K562 (cell line): Measurements from ENCODE around the gene PHF1. TPM values are rescaled to one million over a fixed set of nuclear protein-coding genes. Genes with fewer than 3 reads are reported as not detected.

Experiments
- CHD4 ChIP-seq: fragments of 200-600 bp; sonication (generic); IDR thresholded peaks from 3 replicates; pipeline ENCODE4 v1.6.1; 2012; ENCODE audit warnings: low read depth, mild to moderate bottlenecking, mixed read lengths, low read length, inconsistent platforms; ENCODE audit not compliant: insufficient read depth, insufficient replicate concordance, poor library complexity, severe bottlenecking
- ERF ChIP-seq: fragments of 450-650 bp; formaldehyde crosslinking; IDR thresholded peaks from 2 replicates; pipeline ENCODE4 v1.4.0; 2020; ENCODE audit warnings: mild to moderate bottlenecking, mixed read lengths
- ETS2 ChIP-seq: IDR thresholded peaks from 2 replicates; pipeline ENCODE4 v1.6.1; 2016; ENCODE audit warnings: borderline replicate concordance, missing genetic modification characterization, mild to moderate bottlenecking, moderate library complexity, missing compliant biosample characterization; ENCODE audit not compliant: poor library complexity, severe bottlenecking
- FIP1L1 ChIP-seq: fragments of 200-400 bp; formaldehyde crosslinking; IDR thresholded peaks from 2 replicates; pipeline ENCODE4 v1.6.1; 2018; ENCODE audit warnings: mild to moderate bottlenecking, low read depth, low read length; ENCODE audit not compliant: poor library complexity, severe bottlenecking
- GATA2 ChIP-seq: sonication (generic); formaldehyde crosslinking; IDR thresholded peaks from 2 replicates; pipeline ENCODE4 v1.4.0; 2020; ENCODE audit warnings: mild to moderate bottlenecking, missing genetic modification reagents
- ILF3 ChIP-seq: fragments of 450-650 bp; IDR thresholded peaks from 2 replicates; pipeline ENCODE4 v1.6.1; 2018; ENCODE audit warnings: antibody characterized with exemption, mild to moderate bottlenecking, moderate library complexity, borderline replicate concordance
- KDM2B ChIP-seq: fragments of 250-450 bp; sonication (Bioruptor Pico); IDR thresholded peaks from 2 replicates; pipeline ENCODE4 v1.8.0; 2021; ENCODE audit warnings: mild to moderate bottlenecking, moderate library complexity
- MAFF ChIP-seq: IDR thresholded peaks from 2 replicates; pipeline ENCODE4 v1.6.1; 2012; ENCODE audit warnings: low read length, improper control_type of control experiment
- MYBL2 ChIP-seq, 2 experiments: fragments of 450-650 bp in 1 of 2; sonication (generic) in 1 of 2; formaldehyde crosslinking in 1 of 2; IDR thresholded peaks; 2 replicates each; pipeline versions ENCODE4 v1.6.1 to v1.8.1; 2017 to 2022; ENCODE audit warnings: borderline replicate concordance in 1 of 2, inconsistent platforms in 1 of 2, low read depth in 1 of 2, mild to moderate bottlenecking in 1 of 2, missing genetic modification reagents in 1 of 2, moderate library complexity in 1 of 2
- TAF9B ChIP-seq: fragments of 450-650 bp; IDR thresholded peaks from 2 replicates; pipeline ENCODE4 v1.6.1; 2018; ENCODE audit warnings: mild to moderate bottlenecking; ENCODE audit not compliant: partially characterized antibody
- TCFL5 ChIP-seq: fragments of 250-450 bp; sonication (Bioruptor Pico); conservative IDR thresholded peaks from 2 replicates; pipeline ENCODE4 v1.6.1; 2021; ENCODE audit warnings: mild to moderate bottlenecking, moderate library complexity, matching md5 sums
- ZNF551 ChIP-seq: fragments of 250-450 bp; sonication (Bioruptor Pico); IDR thresholded peaks from 2 replicates; pipeline ENCODE4 v1.5.0; 2021; ENCODE audit warnings: mild to moderate bottlenecking, moderate library complexity
- ZNF699 ChIP-seq: fragments of 250-450 bp; sonication (Bioruptor Pico); IDR thresholded peaks from 2 replicates; pipeline ENCODE4 v1.8.0; 2021; ENCODE audit warnings: mild to moderate bottlenecking, moderate library complexity; ENCODE audit not compliant: insufficient replicate concordance
- ZNF76 ChIP-seq: fragments of 250-450 bp; sonication (Bioruptor Pico); IDR thresholded peaks from 2 replicates; pipeline ENCODE4 v1.4.0; 2020; ENCODE audit warnings: mild to moderate bottlenecking, moderate library complexity, borderline replicate concordance
- polyA plus RNA-seq, 8 experiments: library from polyadenylated mRNA; depleted of rRNA in 4 of 8; stranded (reverse) in 5 of 8; unstranded in 3 of 8; fragments of >200 nt; fragmentation: Nextera tagmentation in 2 of 8; fragmentation: Illumina TruSeq in 1 of 8; extraction: Ambion mirVana in 2 of 8; extraction: Trizol in 1 of 8; gene quantifications; 2 replicates each; pipeline versions ENCODE4 v1.2.1 to v1.2.3, GENCODE V29; 2011 to 2014; ENCODE audit warnings: inconsistent platforms in 1 of 8, missing spikeins in 1 of 8
- total RNA-seq, 7 experiments: library from RNA; depleted of rRNA in 6 of 7; stranded (reverse); fragments of >200 nt in 6 of 7; fragmentation: Illumina TruSeq in 2 of 7; extraction: Trizol in 2 of 7; gene quantifications; 2 replicates each; pipeline versions ENCODE4 v1.2.1 to v1.2.3, GENCODE V29; 2011 to 2021; ENCODE audit warnings: low replicate concordance in 1 of 7
- TF ChIP-seq, protein P1 (sequence below): fragments of 450-650 bp; IDR thresholded peaks from 2 replicates; pipeline ENCODE4 v1.7.0; 2016; ENCODE audit warnings: borderline replicate concordance

PHF1 gene
- total and polyA plus RNA-seq, 9 of the 15 experiments (the other 6 are each of a cell fraction or from before 2014, with no cell fraction given), result 3.7 to 64.2 (median 33.7) TPM

DNA sequence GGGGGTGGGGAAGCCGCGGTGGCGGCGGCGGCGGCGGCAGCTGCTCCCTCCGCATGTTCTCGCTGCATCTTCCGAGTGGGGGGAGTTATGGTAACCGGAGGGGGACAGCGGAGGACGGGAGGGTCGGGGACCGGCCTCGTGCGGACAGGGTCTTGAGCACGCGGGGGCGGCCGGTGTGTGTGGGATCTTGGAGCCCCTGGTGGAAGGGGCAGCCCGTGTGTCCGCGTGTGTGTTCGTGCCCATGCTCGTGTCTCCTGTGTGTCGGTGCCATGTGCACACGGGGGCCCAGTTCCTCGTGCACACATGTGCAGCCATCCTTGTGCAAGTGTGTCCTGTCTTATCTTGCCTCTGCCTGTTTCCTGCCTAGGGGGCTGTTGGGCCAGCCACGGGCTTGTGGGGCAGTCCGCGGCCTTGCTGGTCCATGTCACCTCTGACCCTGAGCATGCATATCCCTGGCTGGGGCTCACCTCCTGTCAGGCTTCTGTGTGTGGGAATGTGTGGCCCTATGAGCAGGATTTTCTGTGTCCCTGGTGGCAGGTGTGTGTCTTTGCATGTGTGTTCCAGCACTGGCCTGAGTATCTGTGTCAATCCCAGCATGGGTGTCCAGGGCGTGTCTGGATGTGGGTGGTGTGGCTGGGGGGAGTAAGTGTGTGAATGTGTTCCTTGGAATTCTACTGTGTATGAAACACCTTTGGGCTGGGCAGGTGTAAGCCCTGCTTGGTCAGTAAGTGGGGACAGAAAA is 17.6 kb downstream of the PHF1 start (continued):
- no peak for TF ChIP-seq CHD4
- peak; percentile 90 for TF ChIP-seq ERF (CRISPR knock-in tag)
- TF ChIP-seq ILF3, result no peak
- no peak for TF ChIP-seq TCFL5 (CRISPR knock-in tag)
- no peak for TF ChIP-seq TAF9B
- no peak for TF ChIP-seq ZNF699 (CRISPR knock-in tag)
- TF ChIP-seq, protein P1, sequence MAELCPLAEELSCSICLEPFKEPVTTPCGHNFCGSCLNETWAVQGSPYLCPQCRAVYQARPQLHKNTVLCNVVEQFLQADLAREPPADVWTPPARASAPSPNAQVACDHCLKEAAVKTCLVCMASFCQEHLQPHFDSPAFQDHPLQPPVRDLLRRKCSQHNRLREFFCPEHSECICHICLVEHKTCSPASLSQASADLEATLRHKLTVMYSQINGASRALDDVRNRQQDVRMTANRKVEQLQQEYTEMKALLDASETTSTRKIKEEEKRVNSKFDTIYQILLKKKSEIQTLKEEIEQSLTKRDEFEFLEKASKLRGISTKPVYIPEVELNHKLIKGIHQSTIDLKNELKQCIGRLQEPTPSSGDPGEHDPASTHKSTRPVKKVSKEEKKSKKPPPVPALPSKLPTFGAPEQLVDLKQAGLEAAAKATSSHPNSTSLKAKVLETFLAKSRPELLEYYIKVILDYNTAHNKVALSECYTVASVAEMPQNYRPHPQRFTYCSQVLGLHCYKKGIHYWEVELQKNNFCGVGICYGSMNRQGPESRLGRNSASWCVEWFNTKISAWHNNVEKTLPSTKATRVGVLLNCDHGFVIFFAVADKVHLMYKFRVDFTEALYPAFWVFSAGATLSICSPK, result peak; percentile 74; the same call in 1 of the 2 replicates
- peak; percentile 65; the same call in 1 of the 2 replicates for TF ChIP-seq ZNF76 (CRISPR knock-in tag)
- TF ChIP-seq ETS2 (tag), result no peak
- TF ChIP-seq GATA2 (CRISPR knock-in tag), result no peak
- peak; percentile 62; the same call in 1 of the 2 replicates for TF ChIP-seq KDM2B (CRISPR knock-in tag)
- no peak for TF ChIP-seq ZNF551
- no peak for TF ChIP-seq MAFF
- peak; percentile 42 for TF ChIP-seq FIP1L1
- no peak for TF ChIP-seq MYBL2 (IDR thresholded peaks at IDR 0.05; ENCODE audit: low read depth)
- TF ChIP-seq MYBL2 (CRISPR knock-in tag; IDR thresholded peaks at IDR 0.05; ENCODE audit: borderline replicate concordance), result peak; percentile 65; the same call in 1 of the 2 replicates
